Measurements from ENCODE around the gene PCMT1. TPM values are rescaled to one million over a fixed set of nuclear protein-coding genes. Genes with fewer than 3 reads are reported as not detected.
A peak's percentile ranks its signal among the peaks of the same experiment; 100 is the strongest.

The PCMT1 gene
- total and polyA plus RNA-seq, 3 donors from 2014 or later = 192 to 220 (median 196) TPM

DNA sequence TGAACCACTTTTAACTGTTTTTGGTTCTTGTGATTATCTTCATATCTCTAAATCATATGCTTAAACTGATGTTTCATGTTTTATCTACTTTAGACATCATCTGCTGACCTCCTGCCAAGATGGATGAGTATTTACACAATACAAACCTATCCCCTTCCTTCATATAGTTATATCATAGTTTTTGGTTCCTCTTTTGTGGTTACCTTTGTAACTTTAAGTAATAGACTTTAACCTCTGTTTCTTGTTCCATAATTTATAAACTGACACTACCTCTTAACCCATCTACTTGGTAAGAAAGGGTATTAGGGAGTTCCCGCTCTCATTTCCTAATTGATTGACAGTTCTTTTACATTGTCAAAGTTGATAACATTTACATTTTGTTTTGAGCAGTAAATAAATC is 11.9 kb downstream of the PCMT1 start:
- Histone ChIP-seq H3K27ac (no peak overlapping the region), H3K9me3 (no peaks in the 10 kb centered on the region), H3K36me3 (ENCODE audit: low read depth, missing control alignments) (no peaks in the 10 kb centered on the region), H3K4me3 (no peak overlapping the region), H3K4me1 (no peaks in the 10 kb centered on the region), H3K27me3 (no peaks in the 10 kb centered on the region)
- intact Hi-C loops (cut with DNase I; ENCODE audit: low total_unique reads) = no loop called here
- no peak for TF ChIP-seq POLR2A (IDR thresholded peaks at IDR 0.05)
- TF ChIP-seq, protein P1, sequence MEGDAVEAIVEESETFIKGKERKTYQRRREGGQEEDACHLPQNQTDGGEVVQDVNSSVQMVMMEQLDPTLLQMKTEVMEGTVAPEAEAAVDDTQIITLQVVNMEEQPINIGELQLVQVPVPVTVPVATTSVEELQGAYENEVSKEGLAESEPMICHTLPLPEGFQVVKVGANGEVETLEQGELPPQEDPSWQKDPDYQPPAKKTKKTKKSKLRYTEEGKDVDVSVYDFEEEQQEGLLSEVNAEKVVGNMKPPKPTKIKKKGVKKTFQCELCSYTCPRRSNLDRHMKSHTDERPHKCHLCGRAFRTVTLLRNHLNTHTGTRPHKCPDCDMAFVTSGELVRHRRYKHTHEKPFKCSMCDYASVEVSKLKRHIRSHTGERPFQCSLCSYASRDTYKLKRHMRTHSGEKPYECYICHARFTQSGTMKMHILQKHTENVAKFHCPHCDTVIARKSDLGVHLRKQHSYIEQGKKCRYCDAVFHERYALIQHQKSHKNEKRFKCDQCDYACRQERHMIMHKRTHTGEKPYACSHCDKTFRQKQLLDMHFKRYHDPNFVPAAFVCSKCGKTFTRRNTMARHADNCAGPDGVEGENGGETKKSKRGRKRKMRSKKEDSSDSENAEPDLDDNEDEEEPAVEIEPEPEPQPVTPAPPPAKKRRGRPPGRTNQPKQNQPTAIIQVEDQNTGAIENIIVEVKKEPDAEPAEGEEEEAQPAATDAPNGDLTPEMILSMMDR (IDR thresholded peaks at IDR 0.05) = no peak
- WGBS, 2 donors = 87 to 96% methylated on average over 1 of the region's 1 CpG
- DNase-seq = no peak

DNA sequence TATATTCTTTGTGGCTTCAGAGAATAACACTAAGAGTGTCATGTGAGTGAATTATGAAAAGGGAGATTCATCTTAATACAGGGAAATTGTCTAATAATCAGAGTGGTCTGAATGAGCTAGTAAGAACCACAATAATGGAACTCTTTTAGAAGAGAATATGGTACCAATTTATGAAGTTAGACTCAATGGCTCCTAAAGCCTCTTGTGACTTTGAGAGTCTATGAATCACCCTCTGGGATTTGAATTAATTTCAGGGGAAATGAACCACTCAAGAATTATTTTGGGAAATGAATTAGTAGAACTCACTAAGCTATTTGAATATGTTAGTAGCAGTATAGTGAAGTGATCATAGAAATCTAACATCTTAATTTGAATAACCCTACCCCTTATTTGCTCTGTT is 14.3 kb downstream of the PCMT1 start:
- TF ChIP-seq, protein P1 (IDR thresholded peaks at IDR 0.05) = no peak
- no peak for TF ChIP-seq POLR2A (IDR thresholded peaks at IDR 0.05)
- H3K27ac ChIP-seq = no peak overlapping the region
- no peak for DNase-seq
- no peak overlapping the region for H3K4me3 ChIP-seq
- intact Hi-C loops (cut with DNase I; ENCODE audit: low total_unique reads) = no loop called here
- no peaks in the 10 kb centered on the region for H3K27me3 ChIP-seq
- H3K9me3 ChIP-seq = no peaks in the 10 kb centered on the region
- no peaks in the 10 kb centered on the region for H3K36me3 ChIP-seq (ENCODE audit: low read depth, missing control alignments)
- no peaks in the 10 kb centered on the region for H3K4me1 ChIP-seq

DNA sequence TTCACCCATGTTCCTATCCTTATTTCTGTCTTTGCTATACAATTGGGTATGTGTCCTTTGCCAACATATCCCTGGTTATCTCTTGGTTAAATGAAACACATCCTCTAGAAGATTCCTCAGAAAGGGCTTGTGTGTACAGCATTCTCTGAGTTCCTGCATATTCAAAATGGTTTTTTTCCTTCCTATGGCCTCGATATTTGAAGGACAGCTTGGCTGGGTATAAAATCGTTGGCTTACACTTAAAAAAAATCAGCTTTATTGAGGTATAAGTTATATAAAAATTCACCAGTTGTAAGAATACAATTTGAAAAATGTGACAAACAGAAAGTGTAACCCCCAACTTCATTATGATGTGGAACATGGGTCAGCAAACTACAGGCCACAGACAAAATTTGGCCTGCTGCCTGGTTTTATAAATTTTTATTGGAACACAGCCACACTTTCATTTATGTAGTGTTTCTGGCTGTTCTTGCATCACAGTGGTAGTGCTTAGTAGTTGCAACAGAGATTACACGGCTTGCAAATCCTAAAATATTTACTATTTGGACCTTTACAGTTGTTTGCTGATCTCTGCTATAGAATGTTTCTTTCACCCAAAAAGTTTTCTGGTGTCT is 16.7 kb downstream of the PCMT1 start:
- Histone ChIP-seq H3K27ac (peak overlapping the region in 1 of 2 donors; percentile 29), H3K4me1 (no peaks in the 10 kb centered on the region), H3K9me3 (no peaks in the 10 kb centered on the region), H3K4me3 (no peak overlapping the region), H3K36me3 (ENCODE audit: low read depth, missing control alignments) (no peaks in the 10 kb centered on the region), H3K27me3 (no peaks in the 10 kb centered on the region)
- peak; percentile 42 for DNase-seq
- intact Hi-C loops (cut with DNase I; ENCODE audit: low total_unique reads) = no loop called here
- no peak for TF ChIP-seq POLR2A (IDR thresholded peaks at IDR 0.05)
- TF ChIP-seq, protein P1 (IDR thresholded peaks at IDR 0.05) = no peak
- WGBS, 2 donors = 54 to 72% methylated on average over 3 of the region's 3 CpGs

DNA sequence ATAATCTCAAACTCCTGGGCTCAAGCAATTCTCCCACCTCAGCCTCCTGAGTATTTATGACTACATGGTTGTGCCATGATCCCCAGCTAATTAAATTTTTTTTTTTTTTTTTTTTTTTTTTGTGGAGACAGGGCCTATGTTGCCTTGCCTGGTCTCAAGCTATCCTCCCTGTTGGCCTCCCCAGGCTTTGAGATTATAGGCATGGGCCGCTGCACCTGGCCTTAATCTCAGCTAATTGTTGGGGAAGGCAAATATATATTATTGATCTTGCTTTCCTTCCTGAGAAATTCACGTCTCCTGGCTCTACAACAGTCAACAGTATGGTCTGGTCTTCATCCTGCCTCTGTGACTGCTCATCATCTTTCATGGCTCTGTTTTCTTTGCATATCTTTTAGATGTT is 20.1 kb downstream of the PCMT1 start:
- 93 to 97% methylated on average over 2 of the region's 2 CpGs for whole genome bisulfite sequencing, 2 donors
- no peaks in the 10 kb centered on the region for H3K36me3 ChIP-seq (ENCODE audit: low read depth, missing control alignments)

DNA sequence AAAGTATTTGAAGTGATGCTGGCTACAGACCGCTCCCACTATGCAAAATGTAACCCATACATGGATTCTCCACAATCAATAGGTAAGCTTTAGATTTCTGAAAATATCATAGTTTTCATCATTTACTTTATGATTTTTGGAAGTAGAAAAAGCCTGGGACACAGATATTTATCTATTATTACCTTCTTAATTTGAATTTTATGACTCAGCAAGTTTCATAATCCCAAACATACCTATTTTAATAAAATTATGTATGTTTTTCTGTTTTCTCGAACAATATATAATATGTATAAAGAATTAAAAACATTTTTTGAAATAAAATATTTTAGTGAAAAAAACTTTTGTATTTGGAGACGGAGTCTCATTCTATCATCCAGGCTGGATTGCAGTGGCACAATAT is 21.6 kb downstream of the PCMT1 start:
- no peak for TF ChIP-seq POLR2A (IDR thresholded peaks at IDR 0.05)
- TF ChIP-seq, protein P1 (IDR thresholded peaks at IDR 0.05) = no peak
- 96 to 97% methylated on average over 3 of the region's 3 CpGs for WGBS, 2 donors
- no peak for DNase-seq
- Histone ChIP-seq H3K27ac (no peak overlapping the region), H3K27me3 (no peaks in the 10 kb centered on the region), H3K4me3 (no peak overlapping the region), H3K9me3 (no peaks in the 10 kb centered on the region), H3K36me3 (ENCODE audit: low read depth, missing control alignments) (no peaks in the 10 kb centered on the region), H3K4me1 (no peaks in the 10 kb centered on the region)
- intact Hi-C loops (cut with DNase I; ENCODE audit: low total_unique reads) = no loop called here

More for the DNA sequence above, 20.1 kb downstream of the PCMT1 start:
- Histone ChIP-seq H3K4me1 (no peaks in the 10 kb centered on the region), H3K4me3 (no peak overlapping the region), H3K27me3 (no peaks in the 10 kb centered on the region), H3K9me3 (no peaks in the 10 kb centered on the region), H3K27ac (no peak overlapping the region)
- DNase-seq = no peak
- TF ChIP-seq POLR2A (IDR thresholded peaks at IDR 0.05) = no peak
- intact Hi-C loops (cut with DNase I; ENCODE audit: low total_unique reads) = no loop called here

Data from testis (tissue), 3 donors.